ENCODE measurements around the gene LHX3. TPM values are rescaled to one million over a fixed set of nuclear protein-coding genes. Genes with fewer than 3 reads are reported as not detected.

The LHX3 gene
- total and polyA plus RNA-seq, 2 donors from 2014 or later, result not detected

GRCh38 chr9:136171009-136171800, 33.7 kb downstream of the LHX3 start:
- no peaks in the 10 kb centered on the region for H3K27me3 ChIP-seq (ENCODE audit: control insufficient read depth, insufficient read depth, low read length)
- H3K4me1 ChIP-seq (ENCODE audit: control insufficient read depth in 2 of 3, insufficient read depth in 2 of 3, low read depth in 1 of 3, low read length in 3 of 3), result no peaks in the 10 kb centered on the region
- FAIRE-seq (no peak), DNase-seq (peak in 3 of 5 donors; percentile 77 to 86 (median 81))
- H3K36me3 ChIP-seq (ENCODE audit: control insufficient read depth in 2 of 3, insufficient read depth in 3 of 3, low read length in 3 of 3), result no peaks in the 10 kb centered on the region
- no peak for TF ChIP-seq CTCF (IDR thresholded peaks at IDR 0.05; ENCODE audit: borderline replicate concordance, extremely low read depth, insufficient read depth)
- intact Hi-C loops (cut with DNase I), result no loop called here
- no peaks in the 10 kb centered on the region for H3K9me3 ChIP-seq (ENCODE audit: control insufficient read depth in 2 of 3, insufficient read depth in 1 of 3, low read length in 3 of 3)
- H3K9ac ChIP-seq (ENCODE audit: low read length in 3 of 3), result no peak overlapping the region
- H3K27ac ChIP-seq (ENCODE audit: low read depth in 2 of 2, low read length in 2 of 2), result no peak overlapping the region
- no peak overlapping the region for H3K4me3 ChIP-seq (ENCODE audit: low read length in 3 of 3)

GRCh38 chr9:136170006-136170901, 34.7 kb downstream of the LHX3 start:
- Histone ChIP-seq H3K36me3 (ENCODE audit: control insufficient read depth in 2 of 3, insufficient read depth in 3 of 3, low read length in 3 of 3) (no peaks in the 10 kb centered on the region), H3K27ac (ENCODE audit: low read depth in 2 of 2, low read length in 2 of 2) (no peak overlapping the region), H3K9me3 (ENCODE audit: control insufficient read depth in 2 of 3, insufficient read depth in 1 of 3, low read length in 3 of 3) (no peaks in the 10 kb centered on the region), H3K27me3 (ENCODE audit: control insufficient read depth, insufficient read depth, low read length) (no peaks in the 10 kb centered on the region), H3K4me1 (ENCODE audit: control insufficient read depth in 2 of 3, insufficient read depth in 2 of 3, low read depth in 1 of 3, low read length in 3 of 3) (no peaks in the 10 kb centered on the region), H3K9ac (ENCODE audit: low read length in 3 of 3) (no peak overlapping the region), H3K4me3 (ENCODE audit: low read length in 3 of 3) (no peak overlapping the region)
- intact Hi-C loops (cut with DNase I), result no loop called here
- FAIRE-seq (no peak), DNase-seq (peak in 1 of 5 donors; percentile 49)
- TF ChIP-seq CTCF (IDR thresholded peaks at IDR 0.05; ENCODE audit: borderline replicate concordance, extremely low read depth, insufficient read depth), result peak; percentile 77

GRCh38 chr9:136169495-136169894, 35.4 kb downstream of the LHX3 start:
- H3K4me3 ChIP-seq (ENCODE audit: low read length in 3 of 3), result no peak overlapping the region
- H3K9me3 ChIP-seq (ENCODE audit: control insufficient read depth in 2 of 3, insufficient read depth in 1 of 3, low read length in 3 of 3), result no peaks in the 10 kb centered on the region
- no peak overlapping the region for H3K9ac ChIP-seq (ENCODE audit: low read length in 3 of 3)
- FAIRE-seq (no peak), DNase-seq (peak in 2 of 5 donors; percentile 59 to 66)
- no peak for TF ChIP-seq CTCF (IDR thresholded peaks at IDR 0.05; ENCODE audit: borderline replicate concordance, extremely low read depth, insufficient read depth)
- H3K36me3 ChIP-seq (ENCODE audit: control insufficient read depth in 2 of 3, insufficient read depth in 3 of 3, low read length in 3 of 3), result no peaks in the 10 kb centered on the region
- no peaks in the 10 kb centered on the region for H3K4me1 ChIP-seq (ENCODE audit: control insufficient read depth in 2 of 3, insufficient read depth in 2 of 3, low read depth in 1 of 3, low read length in 3 of 3)
- intact Hi-C loops (cut with DNase I), result no loop called here
- H3K27ac ChIP-seq (ENCODE audit: low read depth in 2 of 2, low read length in 2 of 2), result no peak overlapping the region
- H3K27me3 ChIP-seq (ENCODE audit: control insufficient read depth, insufficient read depth, low read length), result no peaks in the 10 kb centered on the region
